Stimulated activated CD4-positive, alpha-beta T cell treated with anti-CD3 and anti-CD28 coated beads, Interleukin-1b, Interleukin-23, amount 100 ng/mL, for 1 hour (primary cell): ENCODE data around the gene NFIA.

Experiments
- DNase-seq, 2 donors: peaks; one replicate each; pipeline ENCODE4 v3.0.0-alpha.2; 2020; ENCODE audit warnings: low read depth in 2 of 2

The NFIA gene

DNA sequence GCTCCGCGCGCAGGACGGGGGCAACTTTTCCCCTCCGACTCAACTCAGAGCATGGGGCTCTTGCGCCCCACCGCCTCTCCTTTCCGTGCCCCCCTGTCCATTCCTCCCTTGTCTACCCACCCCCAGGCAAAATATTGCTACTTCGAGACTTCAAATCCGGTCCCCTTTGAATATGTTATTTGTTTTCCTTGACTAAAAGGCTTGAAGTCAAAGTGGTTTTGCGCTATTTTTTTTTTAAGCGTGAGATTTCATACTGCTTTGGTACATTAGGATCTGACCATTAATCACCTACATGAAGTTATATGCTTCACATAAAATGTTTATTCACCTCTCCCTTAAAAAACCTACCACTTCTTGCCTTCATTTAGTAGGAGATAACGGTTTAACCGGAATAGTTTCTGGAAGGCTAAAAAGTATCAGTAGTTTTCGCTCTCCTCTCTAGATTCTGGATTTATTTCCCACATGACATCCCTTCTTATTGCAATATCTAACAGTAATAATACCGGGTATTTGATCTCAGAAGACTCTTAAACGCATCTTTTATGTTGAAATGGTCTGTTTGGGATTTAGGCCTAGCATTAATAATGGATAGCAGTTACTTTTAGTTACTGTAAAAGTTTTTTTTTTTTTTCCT is 1.6 kb downstream of the NFIA start:
- no peak for DNase-seq

DNA sequence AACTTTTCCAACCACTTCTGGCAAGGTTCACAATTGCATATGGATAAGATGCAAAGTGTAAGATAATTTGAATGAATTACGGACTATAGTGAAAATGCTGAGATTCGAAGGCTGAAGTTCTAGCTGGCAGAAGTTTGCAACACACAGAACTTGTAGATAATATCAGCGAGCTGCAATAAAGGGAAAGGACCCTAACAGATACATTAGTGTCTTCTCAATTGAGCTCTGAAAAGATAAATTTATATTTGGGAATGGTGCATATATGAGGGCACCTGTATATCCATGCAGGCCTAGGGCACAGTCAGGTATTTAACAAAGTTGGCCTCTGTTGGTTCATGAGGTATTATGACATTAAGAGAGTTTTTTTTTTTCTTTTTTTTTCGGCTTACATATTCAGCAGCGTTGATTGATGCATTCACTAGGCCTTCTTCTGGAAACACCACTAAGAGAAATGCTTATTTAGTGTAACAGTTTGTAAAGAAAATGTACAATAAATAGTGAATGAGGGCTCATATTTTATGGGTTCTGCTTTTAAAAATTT is 2.2 kb downstream of the NFIA start:
- no peak for DNase-seq

DNA sequence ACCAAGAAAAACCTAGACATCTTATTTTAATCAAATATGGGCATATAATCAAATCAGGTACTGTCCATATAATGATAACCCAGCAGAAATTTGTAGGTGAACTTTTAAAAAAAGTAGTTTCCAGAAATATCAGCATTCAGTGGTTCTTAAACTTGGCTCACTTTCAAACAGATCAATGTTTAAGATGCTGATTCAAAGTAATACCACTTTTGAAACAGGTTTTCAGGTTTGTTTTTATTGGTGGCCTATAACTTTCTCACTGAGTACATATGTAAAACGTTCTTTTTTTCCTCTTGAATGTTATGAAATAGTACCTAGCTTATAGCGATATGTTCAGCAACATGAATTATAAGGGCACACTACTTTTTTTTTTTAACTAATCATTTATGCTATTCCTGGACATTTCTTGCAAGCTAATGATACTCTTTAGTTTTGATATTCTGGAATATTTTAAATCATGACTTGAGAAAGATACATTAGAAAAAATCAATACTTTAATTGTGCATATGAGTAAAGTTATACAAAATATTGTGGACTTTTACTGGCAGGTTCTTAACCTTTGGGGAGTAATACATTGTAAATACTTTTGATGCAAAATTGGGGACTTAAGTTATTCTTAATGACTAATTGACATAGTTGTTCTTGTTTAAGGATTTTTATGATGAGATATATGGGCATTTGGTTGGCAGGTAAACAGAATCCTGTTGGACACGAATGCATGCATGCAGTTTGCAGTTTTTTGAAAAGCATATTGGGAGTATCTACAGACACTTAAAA is 3.0 kb downstream of the NFIA start:
- DNase-seq, result no peak

DNA sequence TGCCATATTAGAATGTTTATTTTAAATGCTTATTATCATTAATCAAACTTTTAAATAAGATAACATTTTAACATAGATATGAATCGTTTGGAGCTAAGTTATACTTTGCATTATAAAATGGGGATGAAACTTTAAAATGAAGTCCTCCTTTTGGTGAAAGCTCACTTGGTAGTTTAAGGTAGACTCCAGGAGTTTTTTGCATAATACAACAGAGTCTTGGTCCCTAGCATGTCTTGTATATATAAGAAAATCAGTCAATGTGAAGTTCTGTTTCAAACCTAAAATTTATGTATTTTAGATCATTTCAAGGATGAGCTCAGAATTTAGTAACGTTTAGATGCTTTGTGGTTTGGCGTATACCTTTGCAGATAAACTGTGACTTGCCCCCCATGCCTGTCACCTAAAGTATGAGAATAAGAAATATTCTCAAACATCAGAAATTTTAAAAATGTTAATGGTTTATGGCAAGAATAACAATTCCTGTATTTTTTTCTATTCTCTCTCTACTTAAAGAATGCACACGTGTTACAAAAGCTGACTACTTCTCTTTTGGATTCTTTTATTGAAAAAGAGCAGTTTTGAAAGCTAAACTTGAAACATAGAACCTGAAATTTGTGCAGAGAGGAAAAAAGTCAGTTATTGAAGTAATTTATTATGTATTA is 3.8 kb downstream of the NFIA start:
- DNase-seq, result no peak

DNA sequence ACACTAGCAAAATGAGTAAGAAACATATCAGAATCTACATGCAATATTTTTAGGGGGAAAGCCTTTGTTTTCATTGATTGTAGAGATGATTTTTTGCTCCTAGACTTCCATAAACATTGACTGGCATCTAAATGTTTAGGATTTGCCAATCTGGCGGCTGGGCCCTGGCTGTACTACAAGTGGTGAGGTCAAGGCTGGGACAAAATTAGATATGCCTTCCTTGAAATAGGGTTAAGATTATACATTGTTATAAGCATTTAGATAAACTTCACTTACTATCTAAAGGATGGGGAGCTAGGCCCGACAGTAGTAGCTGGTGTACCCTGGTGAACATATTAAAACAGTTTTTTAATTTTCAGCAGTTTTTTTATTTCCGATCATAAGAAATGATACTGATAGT is 5.2 kb downstream of the NFIA start:
- no peak for DNase-seq

DNA sequence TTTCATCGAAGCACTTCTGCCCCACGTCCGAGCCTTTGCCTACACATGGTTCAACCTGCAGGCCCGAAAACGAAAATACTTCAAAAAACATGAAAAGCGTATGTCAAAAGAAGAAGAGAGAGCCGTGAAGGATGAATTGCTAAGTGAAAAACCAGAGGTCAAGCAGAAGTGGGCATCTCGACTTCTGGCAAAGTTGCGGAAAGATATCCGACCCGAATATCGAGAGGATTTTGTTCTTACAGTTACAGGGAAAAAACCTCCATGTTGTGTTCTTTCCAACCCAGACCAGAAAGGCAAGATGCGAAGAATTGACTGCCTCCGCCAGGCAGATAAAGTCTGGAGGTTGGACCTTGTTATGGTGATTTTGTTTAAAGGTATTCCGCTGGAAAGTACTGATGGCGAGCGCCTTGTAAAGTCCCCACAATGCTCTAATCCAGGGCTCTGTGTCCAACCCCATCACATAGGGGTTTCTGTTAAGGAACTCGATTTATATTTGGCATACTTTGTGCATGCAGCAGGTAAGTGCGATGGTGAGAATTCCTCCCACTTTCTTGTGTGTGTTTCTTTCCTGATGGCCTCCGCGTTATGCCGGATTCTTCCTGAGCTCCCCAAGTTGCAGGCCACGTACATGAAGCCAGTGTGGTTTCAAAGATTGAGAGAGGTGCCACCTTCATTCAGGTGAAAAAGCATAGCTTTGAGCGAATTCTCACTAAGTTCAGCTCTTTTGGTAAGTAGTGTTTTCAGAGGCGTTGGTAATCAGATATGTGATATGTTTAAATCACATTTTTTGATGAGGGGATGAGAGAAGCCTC is 6.0 kb downstream of the NFIA start:
- no peak for DNase-seq

DNA sequence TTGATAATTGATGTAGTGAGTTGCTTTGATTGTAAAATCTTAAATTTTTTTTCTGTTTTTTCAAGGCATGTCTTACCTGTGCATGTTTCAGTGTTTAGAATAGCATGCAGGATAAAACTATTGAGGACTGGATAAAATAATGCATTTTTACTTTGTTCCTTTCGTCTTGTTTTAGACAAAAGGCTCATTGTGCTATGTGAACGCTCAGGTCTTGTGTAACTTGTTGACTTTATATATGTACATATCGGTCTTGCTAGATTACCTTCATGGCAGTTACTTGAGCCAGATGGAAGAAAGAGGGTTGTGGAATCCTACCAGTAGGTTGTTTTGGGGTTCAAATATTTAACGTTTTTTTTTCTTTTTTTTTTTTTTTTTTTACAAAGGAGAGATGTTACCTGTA is 7.0 kb downstream of the NFIA start:
- no peak for DNase-seq

DNA sequence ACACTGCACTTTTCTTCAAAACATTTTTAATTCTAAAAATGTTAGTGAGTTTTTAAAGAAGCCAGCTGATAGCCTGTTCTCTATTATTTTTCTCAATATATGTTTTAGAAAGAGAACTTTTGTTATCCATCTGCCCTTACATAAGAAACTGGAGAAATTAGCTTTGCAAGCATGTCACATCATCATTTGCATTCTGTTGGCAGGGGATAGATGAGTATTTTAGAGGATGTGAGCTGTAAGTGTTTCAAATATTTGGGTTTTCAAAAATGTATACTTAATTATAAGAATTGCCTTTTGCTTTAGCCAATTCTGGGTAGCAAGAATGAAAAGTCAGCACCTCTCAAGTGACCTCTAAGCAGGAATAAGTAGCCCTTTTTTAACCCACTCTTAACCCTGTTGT is 7.4 kb downstream of the NFIA start:
- no peak for DNase-seq

DNA sequence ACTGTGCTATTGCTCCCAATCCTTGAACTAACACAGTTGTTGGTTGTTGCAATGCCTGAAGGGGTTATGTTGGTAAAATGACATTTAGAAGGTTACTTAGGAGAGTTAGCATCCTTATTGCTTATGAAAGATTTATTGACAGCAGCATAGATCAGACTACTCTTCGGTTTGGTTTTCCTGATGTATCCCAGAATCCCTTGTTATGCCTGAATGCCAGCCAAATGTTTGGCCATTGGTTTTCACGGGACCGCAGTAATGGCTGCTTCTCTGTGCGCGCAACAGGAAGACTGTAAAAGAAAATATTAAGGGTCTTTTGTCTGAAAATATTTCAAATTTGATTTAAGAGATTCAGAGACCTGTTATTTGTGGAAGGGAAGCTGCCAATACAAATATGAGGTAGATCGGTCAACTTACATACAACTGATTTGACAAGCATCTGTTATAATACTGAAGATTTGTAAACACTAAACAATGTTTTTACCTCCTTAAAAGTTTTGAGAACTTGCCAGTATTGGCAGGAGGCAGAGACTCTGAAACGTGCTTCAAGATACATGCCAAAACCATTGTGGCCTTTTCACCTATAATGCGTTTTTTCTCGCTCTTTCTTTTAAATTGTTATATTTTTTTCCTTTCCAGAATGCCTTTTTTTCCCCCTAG is 8.3 kb downstream of the NFIA start:
- no peak for DNase-seq

DNA sequence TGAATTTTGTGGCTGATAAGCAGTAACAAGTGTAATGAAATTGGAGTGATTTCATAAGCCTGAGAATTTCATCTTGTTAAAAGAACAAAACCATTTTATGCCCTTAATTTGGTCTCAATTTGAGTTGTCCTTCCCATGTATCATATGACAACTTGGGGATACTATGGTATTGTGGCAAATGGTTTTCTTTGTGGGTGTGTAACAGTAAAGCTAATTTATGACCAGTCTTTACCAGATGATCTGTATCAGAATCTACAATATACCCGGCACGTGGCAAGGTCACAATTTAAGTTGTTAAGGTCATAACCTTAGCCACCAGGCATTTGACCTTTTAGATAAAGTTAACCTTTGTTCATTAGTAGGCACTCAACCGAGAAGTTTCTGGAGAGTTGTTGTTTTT is 9.1 kb downstream of the NFIA start:
- no peak for DNase-seq

DNA sequence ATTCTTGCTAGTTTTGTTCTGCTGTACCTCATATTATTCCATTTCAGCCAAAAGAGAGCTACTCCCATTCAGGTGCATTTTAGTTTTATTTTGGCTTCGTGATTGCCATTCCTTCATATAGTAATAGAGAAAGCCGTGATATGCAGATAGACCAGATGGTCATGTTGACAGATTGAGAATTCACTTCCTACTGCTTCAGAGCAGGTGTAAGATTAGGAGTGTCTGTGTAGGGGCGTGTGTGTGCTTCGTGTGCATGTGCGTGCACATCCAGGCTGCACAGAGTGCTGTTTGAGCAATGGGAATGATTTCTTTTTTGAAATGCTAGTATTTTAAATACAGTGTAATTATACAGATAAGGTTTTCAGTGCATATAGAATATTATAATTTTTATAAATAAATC is 10.3 kb downstream of the NFIA start:
- DNase-seq, result no peak

DNA sequence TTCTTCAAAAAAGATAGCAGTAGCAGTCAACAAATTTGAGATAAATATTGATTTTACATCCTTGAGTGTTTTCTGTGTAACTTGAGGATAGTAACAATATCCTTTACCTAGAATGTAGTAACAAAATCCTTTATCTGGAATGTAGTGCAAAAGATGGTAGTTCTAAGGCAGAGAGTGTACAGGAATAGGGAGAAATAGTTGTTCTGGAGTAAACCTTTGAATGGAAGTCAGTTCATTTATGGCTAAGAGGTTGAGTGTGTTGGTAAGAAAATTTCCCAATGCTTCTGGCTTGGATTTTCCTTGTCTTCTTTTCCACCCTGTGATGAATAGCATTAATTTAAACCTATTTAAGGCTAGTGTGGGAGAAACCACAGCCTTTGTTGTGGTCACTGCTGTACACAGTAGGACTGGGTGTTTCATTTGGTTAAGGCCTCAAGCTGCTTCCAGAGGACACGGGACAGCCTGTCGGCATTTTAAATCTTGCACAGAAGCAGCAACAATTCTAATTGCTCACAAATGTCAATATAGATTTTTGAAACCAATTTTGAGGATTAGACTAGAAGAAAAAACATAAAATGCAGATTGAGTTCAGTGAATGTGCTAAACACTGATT is 11.3 kb downstream of the NFIA start:
- DNase-seq, result no peak

DNA sequence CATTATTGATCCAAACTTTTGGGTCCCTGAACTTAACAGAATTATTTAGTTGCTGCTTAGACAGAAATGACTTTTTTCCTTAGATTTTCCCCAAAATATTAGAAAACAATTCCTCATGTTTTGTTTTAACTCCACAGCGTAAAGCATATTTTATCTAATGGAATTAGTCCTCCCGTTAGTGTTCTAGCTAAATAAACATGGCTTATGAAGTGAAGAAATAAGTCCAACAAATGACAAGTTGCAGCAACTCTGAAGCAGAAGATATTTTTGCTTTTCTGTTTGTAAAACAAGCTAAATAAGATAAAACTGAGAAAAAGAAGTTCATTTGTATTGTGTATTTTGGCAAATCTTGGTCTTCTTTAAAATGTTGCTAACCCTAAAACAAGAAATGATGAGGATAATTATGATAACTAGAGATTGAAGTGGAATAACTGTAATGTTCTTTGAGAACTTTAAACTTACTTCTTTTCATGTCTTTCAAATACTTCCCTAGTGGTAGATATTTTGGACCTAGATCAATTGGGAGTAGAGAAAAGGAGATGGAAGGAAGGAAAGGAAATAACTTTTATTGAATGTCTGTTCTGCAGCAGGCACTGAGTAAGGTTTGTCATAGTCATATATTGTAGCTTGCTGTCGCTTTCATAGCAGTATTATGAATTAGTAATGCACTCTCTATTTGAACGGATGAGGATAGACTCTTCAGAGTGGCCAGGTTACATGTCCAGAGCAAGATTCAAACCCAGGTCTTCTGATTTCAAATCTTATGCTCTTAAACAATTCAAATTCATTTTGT is 12.5 kb downstream of the NFIA start:
- DNase-seq, result no peak

DNA sequence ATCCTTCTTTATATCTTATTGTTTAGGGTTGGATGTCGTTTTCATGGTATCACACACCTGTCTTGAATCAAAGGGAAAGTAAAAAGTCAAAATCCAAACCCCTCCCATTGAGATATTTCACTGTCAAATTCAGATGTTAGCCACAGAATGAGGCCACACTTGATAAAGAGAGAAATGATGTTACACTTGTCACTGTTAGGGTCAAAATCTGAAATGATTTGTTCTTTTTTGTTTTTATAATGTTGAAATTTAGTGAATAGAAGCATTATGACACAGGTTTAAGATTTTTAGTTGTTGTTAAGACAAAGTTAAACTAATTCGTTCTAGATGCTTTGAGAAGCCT is 13.1 kb downstream of the NFIA start:
- DNase-seq, result no peak

DNA sequence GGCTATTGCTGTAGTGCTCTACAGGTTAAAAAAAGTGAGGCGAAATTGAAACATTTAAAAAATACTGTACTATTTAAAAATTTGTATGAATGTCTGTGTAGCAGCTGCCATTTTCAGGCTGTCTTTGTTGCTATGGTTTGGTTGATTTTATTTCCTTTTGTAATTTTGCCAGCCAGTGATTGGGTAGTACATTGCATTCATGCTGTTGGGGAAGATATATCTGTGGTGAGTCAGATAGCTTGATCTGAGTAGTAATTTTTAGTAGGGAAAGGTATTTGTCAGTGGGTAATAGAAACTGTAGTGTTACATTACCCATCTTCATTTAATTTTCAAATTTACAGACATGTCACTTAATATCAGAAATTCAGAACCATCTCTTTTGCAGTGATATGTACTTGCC is 15.0 kb downstream of the NFIA start:
- no peak for DNase-seq

DNA sequence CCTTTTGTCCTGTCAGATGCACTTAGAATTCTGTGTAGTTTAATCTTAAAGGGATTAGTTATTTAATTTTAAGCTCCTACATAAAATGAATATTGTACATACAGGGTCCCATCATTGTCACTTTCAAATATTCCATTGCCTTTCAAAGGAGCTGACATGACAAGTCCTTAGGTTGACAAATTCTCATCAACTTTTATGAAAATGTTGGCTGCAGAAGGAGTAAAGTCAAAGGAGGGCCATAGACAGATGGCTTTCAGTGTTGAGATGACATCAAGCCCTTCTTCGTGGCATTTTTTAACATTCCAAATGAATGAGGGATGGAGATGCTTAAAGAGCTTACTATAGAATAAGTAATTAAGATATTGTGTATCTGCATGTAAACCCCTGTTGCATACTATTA is 15.4 kb downstream of the NFIA start:
- DNase-seq, result no peak

DNA sequence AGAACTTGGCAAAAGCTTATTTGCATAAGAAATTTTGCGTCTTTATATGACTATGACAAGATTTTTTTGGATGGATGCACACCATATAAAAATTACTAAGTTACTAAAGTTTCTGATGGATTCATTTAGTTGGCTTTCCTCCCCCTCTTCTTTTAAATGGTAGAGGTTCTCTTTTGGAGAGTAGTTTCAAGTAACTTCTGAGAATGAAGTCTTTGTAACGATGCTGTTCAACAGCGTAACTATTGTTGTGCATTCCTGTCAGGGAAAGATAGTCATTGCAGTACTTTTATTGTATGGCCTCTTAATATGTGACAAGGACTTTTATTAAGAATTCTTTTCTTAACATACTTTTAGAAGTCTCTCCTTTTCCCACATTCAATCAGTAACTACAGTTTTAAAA is 16.0 kb downstream of the NFIA start:
- DNase-seq, result no peak

DNA sequence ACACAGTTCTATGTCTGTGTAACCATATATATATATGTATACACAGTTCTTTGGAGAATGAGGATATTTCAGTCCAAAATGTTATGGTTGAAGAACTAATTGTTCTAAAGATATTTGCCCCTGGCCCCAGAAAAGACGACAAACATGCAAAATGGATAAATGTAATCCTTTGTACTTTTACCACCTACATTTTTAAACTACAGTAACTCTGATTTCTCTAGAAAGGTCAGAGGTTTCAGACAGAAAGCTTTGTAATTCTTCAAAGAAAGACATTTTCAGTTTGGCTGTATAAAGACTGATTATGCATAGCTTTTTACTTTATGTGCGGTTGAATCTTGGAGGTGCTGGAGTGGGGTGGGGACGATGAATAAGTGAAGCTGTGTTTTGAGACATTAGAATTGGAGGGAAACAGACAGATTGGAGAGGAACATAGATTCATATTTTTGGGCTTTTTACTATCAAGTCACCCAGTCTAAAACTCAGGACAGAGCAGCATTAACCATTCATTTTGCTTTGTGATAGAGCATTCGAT is 16.6 kb downstream of the NFIA start:
- DNase-seq, result no peak

DNA sequence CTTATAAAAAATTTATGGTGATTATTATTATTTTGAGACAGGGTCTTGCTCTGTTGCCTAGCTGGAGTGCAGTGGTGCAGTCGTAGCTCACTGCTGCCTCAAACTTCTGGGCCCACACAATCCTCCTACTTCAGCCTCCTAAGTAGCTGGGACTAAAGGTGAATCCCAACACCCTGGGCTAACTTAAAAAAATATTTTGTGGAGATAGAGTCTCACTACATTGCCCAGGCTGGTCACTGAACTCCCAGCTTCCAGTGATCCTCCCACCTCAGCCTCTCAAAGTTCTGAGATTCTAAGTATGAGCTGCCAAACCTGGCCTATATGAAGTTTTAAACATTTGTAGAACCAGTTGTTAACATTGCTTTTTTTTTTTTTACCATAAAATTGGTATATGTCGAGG is 18.2 kb downstream of the NFIA start:
- DNase-seq, result no peak

DNA sequence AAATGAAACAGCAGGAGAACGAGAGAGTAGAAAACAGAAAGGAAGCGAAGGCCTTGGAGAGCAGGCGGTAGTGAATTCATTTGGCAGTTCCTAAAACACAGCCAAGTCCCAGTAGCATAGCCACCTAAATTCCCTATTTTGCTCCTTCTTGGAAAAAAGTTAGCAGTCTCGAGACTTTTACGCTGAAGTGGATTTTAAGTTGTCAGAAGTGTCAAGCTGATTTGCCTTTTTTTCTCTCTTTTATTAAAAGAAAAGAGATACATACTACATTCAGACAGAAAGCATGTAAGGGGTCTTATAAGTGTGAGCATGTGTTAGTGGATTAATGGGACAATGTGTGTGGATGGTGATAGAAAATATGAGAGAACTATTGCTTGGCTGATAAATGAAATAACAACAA is 19.2 kb downstream of the NFIA start:
- DNase-seq, result no peak
